ENCODE measurements around the gene TMEM191C.
"Not testable (repeated sequence)": the region's sequence is repeated elsewhere in the genome, so short reads cannot be mapped to it uniquely, and the experiment has no call there.

The TMEM191C gene

GRCh38 chr22:21514117-21514516, 46.9 kb downstream of the TMEM191C start:
- not testable (repeated sequence) for H3K36me3 ChIP-seq (ENCODE audit: control insufficient read depth in 5 of 5, insufficient read depth in 5 of 5, low read length in 5 of 5); H3K27ac ChIP-seq (ENCODE audit: low read depth, low read length); H3K4me1 ChIP-seq (ENCODE audit: control insufficient read depth in 5 of 5, insufficient read depth in 5 of 5, low read length in 5 of 5)

GRCh38 chr22:21515234-21515633, 48.0 kb downstream of the TMEM191C start:
- not testable (repeated sequence) for H3K27me3 ChIP-seq (ENCODE audit: control insufficient read depth in 5 of 5, insufficient read depth in 4 of 5, low read length in 5 of 5); H3K4me3 ChIP-seq (ENCODE audit: low read depth in 1 of 5, low read length in 5 of 5)

More at GRCh38 chr22:21514117-21514516, 46.9 kb downstream of the TMEM191C start:
- not testable (repeated sequence) for H3K9me3 ChIP-seq (ENCODE audit: control insufficient read depth in 5 of 5, low read length in 5 of 5); H3K27me3 ChIP-seq (ENCODE audit: control insufficient read depth in 5 of 5, insufficient read depth in 4 of 5, low read length in 5 of 5); H3K4me3 ChIP-seq (ENCODE audit: low read depth in 1 of 5, low read length in 5 of 5); H3K9ac ChIP-seq (ENCODE audit: low read length in 5 of 5)

GRCh38 chr22:21516522-21516921, 49.3 kb downstream of the TMEM191C start:
- H3K27ac ChIP-seq (ENCODE audit: low read depth, low read length); H3K27me3 ChIP-seq (ENCODE audit: control insufficient read depth in 5 of 5, insufficient read depth in 4 of 5, low read length in 5 of 5); H3K4me3 ChIP-seq (ENCODE audit: low read depth in 1 of 5, low read length in 5 of 5); H3K4me1 ChIP-seq (ENCODE audit: control insufficient read depth in 5 of 5, insufficient read depth in 5 of 5, low read length in 5 of 5); H3K9me3 ChIP-seq (ENCODE audit: control insufficient read depth in 5 of 5, low read length in 5 of 5); H3K9ac ChIP-seq (ENCODE audit: low read length in 5 of 5); H3K36me3 ChIP-seq (ENCODE audit: control insufficient read depth in 5 of 5, insufficient read depth in 5 of 5, low read length in 5 of 5): not testable (repeated sequence)

More at GRCh38 chr22:21515234-21515633, 48.0 kb downstream of the TMEM191C start:
- not testable (repeated sequence) for H3K9ac ChIP-seq (ENCODE audit: low read length in 5 of 5); H3K9me3 ChIP-seq (ENCODE audit: control insufficient read depth in 5 of 5, low read length in 5 of 5); H3K36me3 ChIP-seq (ENCODE audit: control insufficient read depth in 5 of 5, insufficient read depth in 5 of 5, low read length in 5 of 5); H3K4me1 ChIP-seq (ENCODE audit: control insufficient read depth in 5 of 5, insufficient read depth in 5 of 5, low read length in 5 of 5); H3K27ac ChIP-seq (ENCODE audit: low read depth, low read length)

GRCh38 chr22:21516970-21517764, 50.0 kb downstream of the TMEM191C start:
- H3K9me3 ChIP-seq (ENCODE audit: control insufficient read depth in 5 of 5, low read length in 5 of 5); H3K9ac ChIP-seq (ENCODE audit: low read length in 5 of 5); H3K4me3 ChIP-seq (ENCODE audit: low read depth in 1 of 5, low read length in 5 of 5); H3K4me1 ChIP-seq (ENCODE audit: control insufficient read depth in 5 of 5, insufficient read depth in 5 of 5, low read length in 5 of 5); H3K36me3 ChIP-seq (ENCODE audit: control insufficient read depth in 5 of 5, insufficient read depth in 5 of 5, low read length in 5 of 5); H3K27me3 ChIP-seq (ENCODE audit: control insufficient read depth in 5 of 5, insufficient read depth in 4 of 5, low read length in 5 of 5); H3K27ac ChIP-seq (ENCODE audit: low read depth, low read length): not testable (repeated sequence)

All from subcutaneous abdominal adipose tissue (tissue), 5 donors.